NCI-H748 (cell line): ENCODE results near the gene CATSPERB.
"Not testable (repeated sequence)": the region's sequence is repeated elsewhere in the genome, so short reads cannot be mapped to it uniquely, and the experiment has no call there.

ENCODE experiments used
- DNase-seq: peaks from one replicate; lab custom pipeline; 2025; ENCODE audit not compliant: unreplicated experiment; lab: John Stamatoyannopoulos, UW

Gene CATSPERB

DNA sequence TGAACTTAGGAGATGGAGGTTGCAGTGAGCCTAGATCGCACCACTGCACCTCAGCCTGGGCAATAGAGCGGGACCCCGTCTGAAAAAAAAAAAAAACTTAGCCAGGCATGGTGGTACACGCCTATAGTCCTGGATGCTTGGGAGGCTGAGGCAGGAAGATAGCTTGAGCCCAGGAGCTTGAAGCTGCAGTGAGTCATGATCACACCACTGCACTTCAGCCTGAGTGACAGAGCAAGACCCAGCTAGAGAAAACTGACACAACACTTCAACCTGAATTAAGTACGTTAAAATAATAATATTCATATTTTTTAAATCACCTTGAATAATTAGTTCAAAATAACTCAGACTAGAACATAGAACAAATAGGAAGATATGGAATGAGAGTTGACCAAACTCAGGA lies 5.7 kb upstream of the CATSPERB start:
- no peak for DNase-seq

DNA sequence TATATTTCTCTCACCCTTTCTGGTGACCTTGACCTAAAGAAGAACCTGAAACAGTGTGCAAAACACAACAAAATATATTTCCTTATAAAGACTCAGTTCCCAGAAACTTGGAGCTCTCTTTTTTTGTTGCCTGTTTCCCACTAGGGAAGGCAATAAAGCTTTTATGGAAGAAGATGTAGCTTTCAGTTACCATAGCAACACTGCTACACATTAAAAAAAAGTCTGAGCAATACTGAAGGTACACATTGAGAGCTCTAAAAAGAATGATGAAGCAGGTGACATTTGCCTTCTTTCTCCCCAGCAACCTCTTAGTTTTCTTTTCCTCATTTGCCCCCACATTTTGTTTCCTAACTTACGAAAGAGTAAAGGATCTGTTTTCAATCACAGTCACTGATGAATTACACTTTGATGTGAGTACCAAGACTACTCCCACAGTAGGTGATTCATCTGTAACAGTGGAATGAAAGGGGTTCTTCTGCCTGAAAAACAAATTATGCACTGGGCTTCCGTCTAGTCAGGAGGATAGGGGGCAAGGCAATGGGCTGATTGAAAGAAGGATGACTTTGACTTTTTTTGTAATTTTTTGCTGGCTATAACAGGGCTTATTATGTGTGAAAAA lies 1.1 kb upstream of the CATSPERB start:
- DNase-seq, result peak; percentile 65

DNA sequence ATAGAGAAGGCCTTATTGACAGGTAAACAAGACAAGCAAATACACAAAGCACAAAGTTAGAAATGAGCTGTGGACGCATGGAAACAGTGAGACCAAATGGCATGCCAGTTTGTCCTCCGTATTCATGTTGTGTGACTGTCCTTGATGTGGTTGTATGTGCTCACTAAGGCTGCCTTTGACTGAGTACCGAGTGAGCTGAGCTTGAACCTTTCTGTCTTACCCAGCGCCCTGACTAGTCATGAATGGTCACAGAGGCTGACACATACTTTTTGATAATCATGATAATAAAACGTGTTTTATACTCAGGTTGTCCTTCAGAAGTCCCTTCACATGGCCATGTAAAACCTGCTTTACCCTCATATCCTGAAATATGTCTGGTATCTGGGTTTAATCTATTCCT lies 553 bp upstream of the CATSPERB start:
- no peak for DNase-seq

DNA sequence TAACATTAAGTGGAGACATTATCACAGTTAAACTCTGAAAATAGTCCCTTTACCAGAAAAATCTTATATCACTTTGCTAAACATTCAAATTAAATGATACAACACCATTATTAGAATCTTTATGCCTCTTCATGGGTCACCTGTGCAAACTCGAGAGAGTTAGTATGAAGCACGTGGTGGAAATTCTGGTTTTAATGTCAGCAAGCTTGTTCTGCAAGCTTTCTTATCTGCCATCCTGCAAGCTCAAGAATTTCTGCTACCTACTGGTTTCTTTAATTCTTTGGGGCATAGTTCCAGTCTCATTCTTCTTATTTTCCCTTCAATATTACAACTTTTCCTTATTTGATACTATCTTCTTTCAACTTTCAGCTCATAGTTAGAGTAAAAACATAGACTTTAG lies 868 bp downstream of the CATSPERB start:
- DNase-seq, result no peak

DNA sequence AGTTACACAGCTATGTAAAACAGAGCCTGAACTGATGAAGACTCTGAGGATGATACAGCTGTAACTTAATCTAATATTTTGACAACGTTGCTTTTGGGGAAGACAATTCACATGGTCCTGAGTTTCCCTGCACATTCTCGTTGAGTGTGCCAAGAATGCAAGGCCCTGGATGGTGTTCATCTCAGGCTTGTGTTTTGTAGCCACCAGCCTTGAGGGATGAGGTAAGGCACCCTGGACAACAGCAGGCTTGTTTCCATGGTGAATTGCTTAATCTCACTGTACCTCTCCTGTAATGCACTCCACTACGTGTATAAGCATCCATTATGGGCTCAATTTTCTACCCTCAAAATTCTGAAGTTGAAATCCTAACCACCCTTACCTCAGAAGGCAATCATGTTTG lies 2.1 kb downstream of the CATSPERB start:
- no peak for DNase-seq

DNA sequence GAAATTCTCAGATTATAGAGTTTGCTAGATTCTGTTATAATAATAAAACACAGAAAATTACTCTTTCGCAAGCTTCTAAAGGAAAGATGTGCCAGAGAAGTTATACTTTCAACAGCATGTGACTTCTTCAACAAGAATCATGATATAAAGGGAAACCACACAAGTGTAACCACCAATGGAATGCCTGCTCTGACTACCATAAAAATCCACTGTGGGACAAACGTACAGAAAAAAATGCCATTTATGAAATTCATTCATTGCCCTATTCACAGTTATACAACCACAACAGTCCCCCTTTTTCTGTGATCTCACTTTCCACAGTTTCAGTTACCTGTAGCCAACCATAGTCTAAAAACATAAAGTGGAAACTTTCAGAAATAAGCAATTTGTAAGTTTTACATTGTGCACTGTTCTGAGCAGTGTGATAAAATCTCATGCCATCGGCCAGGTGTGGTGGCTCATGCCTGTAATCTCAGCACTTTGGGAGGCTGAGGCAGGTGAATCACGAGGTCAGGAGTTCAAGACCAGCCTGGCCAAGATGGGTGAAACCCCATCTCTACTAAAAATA lies 3.2 kb downstream of the CATSPERB start:
- DNase-seq, result no peak

DNA sequence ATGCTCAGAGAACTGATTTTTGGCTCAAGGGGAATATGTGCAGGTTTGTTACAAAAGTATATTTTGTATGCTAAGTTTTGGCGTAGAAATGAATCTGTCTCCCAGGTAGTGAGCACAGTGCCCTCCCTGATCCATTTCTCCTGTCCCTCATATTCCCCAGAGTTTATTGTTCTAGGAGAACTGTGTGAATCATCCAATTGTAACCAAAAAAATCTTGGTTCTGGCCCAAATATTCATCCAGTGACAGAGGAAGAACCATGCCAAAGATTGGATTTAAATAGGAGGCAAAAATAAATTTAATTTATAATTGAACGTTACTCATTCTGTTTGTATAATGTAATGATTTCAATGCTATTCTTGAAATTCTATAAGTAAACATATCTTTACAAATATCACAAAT lies 4.8 kb downstream of the CATSPERB start:
- DNase-seq, result no peak

DNA sequence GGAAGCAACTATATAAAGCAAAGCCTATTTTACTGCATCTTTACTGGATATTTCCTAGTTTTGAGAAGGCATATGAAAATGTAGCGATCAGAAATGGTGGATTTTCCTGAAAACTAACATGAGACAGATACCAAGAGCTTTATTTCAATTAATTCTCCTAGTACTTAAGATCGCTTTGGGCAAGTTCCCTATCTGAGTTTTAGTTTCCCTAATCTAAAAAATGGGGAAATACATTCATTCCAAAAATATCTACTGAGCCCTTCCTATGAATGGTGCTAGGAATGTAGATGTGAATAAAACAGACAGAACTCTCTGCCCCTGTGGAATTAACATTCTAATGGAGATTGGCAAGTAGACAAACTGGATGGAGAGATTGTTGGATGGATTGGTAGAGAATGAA lies 8.4 kb downstream of the CATSPERB start:
- DNase-seq, result no peak

DNA sequence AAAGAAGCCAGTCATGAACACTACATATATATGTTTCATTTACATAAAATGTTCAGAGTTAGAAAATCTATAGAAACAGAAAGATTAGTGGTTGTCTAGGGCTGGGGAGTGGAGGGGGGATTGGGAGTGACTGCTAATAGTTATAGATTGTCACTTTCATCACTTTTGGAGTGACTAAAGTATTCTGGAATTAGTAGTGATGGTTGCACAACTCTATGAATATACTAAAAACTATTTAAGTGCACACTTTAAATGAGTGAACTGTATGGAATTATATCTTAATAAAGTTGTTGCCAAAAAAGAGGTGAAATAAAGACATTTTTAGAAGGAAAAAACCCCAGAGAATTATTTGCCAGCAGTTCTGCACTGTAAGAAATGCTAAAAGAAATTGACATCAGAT lies 9.5 kb downstream of the CATSPERB start:
- DNase-seq, result no peak

DNA sequence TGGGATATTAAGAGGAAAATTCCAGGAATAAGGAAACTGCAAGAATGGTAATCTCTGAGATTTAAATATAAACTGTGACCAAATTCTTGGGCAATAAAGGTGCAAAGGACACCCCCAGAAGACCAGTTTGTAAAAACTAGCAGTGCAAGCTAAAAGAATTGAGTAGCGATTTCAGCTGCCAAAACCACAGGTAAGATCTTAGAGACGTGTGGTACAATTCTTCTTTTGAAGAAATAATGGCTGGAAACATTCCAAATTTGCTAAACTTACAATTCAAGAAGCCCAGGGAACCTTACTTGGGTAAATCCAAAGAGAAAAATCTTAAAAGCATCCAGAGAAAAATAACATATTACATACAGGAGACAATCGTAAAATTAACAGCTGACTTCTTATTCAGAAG lies 12.0 kb downstream of the CATSPERB start:
- DNase-seq, result no peak

DNA sequence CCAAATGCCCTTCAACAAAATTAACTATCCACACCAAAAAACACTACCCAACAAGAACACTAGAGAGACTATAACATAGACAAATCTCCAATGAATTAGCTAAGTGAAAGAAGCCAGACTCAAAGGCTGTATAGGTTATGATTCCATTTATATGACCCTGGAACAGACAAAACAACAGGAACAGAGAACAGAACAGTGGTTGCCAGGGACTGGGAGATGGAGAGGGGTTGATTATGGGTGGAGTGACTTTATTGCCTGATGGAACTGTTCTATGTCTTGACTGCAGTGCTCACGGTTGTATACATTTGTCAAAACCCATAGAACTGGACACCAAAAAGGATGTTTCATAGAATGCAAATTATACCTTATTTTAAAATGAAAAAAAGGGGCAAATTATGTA lies 14.9 kb downstream of the CATSPERB start:
- DNase-seq, result no peak

DNA sequence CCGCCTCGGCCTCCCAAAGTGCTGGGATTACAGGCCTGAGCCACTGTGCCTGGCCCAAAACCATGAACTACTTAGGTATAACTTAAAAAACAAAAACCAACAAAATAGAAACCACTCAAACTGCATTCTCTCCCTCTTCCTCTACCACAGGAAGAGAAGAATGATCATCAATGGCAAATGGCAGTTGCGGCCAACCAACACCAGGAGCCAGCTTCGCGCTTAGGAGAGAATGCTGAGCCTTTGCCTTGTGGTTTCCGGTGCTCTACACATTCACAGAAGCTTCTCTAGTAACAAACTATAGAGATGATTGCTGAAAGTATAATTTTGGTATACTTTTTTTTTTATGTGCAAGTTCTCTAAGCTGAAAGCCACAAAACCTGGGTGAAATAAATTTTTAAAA lies 17.1 kb downstream of the CATSPERB start:
- DNase-seq, result no peak

DNA sequence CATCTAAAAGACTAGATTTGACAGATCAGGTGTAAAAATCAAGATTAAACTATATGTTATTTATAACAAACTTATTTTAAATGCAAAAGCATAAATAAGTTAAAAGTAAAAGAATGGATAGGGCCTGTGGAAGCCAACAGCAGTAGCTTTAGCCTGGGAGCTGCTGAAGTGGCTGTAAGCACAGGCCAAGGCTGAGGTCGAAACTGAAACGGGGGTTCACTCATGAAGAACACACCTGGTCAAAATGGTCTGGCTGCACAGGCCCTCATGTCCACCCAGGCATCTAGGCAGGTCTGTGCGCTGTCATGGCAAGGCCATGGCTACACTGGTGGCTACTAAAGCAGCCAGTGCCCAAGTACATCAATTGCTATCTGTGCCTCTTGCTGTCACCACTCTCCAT lies 23.1 kb downstream of the CATSPERB start:
- no peak for DNase-seq

DNA sequence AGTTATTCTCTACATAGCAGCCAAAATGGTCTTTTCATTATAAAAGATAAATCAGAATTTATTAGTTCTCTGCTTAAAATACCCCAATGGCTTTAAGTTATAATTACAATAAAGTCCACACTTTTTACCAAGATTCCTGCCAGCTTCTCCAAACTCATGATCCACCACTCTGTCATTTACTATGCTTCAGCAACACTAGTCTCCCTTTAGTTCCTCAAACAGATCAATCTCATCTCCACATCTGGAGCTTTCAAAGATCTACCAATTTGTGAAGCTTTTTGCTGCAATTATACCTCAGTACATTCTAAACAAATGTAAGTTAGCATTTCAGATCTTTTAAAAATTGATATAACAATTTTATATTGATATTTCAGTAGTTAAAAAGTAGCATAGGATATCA lies 24.9 kb downstream of the CATSPERB start:
- no peak for DNase-seq

DNA sequence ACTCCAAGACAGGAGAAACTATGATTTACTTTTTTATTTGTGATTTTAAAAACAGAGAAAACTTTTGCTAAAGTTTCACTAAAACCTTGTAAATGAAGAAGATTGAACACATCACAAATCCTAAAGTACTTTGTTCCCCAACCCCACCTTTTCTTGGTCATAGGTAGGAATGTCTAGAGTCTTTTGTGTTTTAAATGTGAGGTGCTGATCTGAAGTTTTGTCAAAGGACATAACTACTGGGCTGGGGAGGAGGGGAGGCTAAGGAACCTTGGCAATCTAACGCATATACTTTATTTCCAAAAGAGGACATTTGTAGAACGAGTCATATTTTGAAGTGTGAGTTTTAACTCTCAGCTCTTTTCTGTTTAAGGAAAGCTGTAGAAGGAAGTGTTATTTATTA lies 37.2 kb downstream of the CATSPERB start:
- no peak for DNase-seq

DNA sequence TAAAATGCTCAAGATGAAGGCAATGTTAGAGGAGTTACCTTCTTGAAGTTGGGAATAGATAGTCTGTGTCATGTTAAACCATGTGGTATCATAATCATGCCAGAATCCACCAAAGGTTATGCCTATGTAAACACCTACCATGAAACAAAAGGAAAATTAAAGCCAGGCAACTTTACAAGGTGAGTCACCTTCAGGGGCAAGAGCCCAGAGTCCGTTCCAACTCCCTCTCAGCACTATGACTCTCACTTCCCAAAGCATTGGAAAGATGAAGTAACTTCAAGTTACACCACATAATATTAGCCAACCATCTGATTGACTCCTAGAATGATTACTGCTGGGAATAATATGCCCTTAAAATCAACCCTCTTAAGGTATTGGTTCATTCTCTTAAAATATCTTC lies 38.5 kb downstream of the CATSPERB start:
- no peak for DNase-seq

DNA sequence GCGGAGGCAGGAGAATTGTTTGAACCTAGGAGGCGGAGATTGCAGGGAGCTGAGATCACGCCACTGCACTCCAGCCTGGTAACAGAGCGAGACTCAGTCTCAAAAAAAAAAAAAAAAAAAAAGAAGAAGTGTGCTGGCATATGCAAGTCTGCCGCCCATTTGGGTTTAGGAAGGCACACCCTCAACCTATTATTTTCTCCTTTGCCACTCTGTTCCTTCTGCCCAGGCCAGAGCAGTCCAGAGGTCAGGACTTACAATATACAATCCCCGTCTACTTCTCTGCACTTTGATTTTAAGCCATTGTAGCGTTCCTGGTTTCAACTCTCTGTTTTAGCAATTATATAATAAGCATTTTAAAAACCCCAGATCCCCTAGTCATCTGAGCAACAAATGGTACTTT lies 39.8 kb downstream of the CATSPERB start:
- DNase-seq, result no peak

DNA sequence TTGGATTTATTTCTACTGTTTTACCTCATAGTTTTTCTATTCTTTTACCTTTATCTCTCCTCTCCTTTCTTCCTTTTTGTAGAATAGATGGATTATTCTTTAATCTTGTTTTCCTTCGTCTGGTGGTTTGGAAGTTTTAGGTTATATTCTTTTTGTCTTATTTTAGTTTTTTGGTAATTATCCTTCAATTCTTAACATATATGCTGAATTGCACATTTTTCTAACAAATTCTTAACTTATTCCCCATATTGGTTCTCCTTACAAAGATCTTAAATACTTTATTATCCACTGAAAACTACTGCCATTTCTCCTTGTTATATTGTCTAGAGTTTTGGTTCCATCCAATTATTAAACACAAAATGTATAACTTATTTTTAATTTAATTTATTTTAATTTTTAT lies 42.3 kb downstream of the CATSPERB start:
- no peak for DNase-seq

DNA sequence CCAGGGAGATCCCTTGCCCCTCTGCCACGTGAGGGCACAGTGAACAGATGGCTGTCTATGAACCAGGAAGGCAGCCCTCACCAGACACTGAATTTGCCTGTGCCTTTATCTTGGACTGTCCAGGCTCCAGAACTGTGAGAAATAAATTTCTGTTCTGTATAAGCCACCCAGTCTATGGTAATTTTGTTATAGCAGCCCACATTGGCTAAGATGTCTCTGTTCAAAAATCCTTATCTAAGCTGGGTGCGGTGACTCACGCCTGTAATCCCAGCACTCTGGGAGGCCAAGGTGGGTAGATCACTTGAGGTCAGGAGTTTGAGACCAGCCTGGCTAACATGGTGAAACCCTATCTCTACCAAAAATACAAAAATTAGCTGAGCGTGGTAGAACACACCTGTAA lies 44.5 kb downstream of the CATSPERB start:
- DNase-seq, result not testable (repeated sequence)

DNA sequence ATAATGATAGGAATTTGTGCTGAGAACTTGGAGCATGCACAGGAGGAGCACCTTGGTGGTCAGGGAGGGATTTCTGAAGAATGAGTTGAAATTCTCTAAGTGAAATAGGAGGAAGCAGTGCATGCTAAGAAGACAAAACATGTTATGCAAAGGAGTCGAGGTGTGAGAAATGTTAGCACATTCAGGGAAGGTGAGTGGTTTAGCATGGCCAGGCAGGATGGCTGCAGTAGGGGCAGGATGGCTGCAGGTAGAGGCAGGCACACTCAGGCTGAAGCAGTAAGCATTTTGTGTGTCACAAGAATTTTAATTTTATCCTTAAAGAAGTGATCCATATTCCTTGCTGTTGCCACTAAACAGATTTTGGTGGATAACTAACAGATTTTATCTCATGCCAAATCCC lies 46.3 kb downstream of the CATSPERB start:
- no peak for DNase-seq

DNA sequence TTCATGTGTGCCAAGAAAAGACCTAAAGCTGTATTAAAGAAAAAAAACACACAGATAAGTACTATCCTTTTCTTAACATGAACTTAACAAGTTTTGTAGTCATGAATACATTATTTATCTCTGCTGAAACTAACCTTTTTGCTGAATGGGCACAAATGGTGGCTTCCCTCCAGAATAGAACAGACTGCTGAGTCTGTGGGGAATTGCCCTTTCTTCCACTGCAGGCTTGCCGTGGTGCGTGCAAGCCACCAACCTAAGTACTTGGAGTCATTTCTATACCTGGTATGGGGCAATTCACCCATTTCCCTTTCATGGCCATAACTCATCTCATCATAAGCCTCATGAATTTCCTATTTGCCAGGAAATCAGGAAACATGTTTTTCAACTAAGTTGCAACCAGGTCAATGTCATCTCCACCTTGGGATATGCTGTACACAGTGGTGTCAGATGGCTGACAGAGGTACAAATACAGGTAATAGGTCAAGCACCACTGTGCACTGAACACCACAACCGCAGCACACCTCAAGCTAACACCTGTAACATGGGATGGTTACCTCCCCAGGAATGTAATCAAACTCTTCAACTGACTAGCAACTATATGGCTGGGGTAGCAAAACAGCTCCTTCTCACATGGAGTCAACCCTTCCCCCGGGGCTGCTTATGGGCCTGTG lies 49.9 kb downstream of the CATSPERB start:
- DNase-seq, result no peak

DNA sequence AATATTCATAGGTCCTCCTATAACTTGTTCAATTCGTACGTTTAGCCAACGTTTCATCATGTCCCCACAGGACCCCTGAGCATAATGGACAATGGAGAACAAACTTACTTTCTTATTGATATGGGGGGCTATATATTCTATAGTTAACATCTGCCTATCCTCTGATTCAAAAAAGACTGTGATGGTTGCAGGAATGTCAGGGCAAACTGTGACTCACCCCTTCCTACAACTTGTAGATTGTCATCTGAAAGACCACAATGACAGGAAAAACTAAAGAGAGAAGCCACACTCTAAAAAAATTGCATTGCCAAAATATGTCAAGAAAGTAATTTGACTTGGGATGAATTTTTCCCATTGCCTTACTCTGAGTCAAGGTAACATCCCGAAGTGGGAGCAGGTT lies 50.8 kb downstream of the CATSPERB start:
- DNase-seq, result no peak

DNA sequence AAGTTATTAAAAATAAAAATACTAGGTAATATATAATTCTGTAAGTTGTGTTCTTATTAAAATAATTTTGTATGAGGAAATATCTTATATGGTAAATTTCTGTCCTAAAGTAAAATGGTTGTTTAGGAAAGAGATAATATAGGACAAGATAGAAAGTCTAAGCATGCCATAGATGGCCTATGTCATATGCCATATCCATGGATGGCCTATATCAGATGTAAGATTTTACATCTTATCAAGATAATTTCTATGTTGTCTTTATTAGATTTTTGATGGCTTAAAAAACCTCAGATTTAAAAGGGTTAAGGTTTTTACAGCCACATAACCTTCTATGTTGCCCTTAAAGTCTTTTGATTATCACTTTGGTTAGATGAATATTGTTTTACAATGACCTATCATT lies 52.6 kb downstream of the CATSPERB start:
- DNase-seq, result no peak
